Mesendoderm (in vitro differentiated cells): Measurements from ENCODE around the gene PKD1L1.

ENCODE experiments used
- DNase-seq: peaks from one replicate; pipeline ENCODE4 v3.0.0; 2013
- H2AK5ac ChIP-seq: 2 replicates; pipeline ENCODE4 v1.6.1; 2013; ENCODE audit warnings: low read length, inconsistent platforms
- H2BK120ac ChIP-seq: 2 replicates; pipeline ENCODE4 v1.6.1; 2013; ENCODE audit warnings: low read depth, mild to moderate bottlenecking, low read length, moderate library complexity, mixed read lengths
- H2BK15ac ChIP-seq: replicated peaks from 2 replicates; pipeline ENCODE4 v1.6.1; 2013; ENCODE audit warnings: low read depth, mild to moderate bottlenecking, moderate library complexity
- H2BK5ac ChIP-seq: 2 replicates; pipeline ENCODE4 v1.6.1; 2013; ENCODE audit warnings: low read length, inconsistent platforms
- H3K18ac ChIP-seq: 2 replicates; pipeline ENCODE4 v1.6.1; 2013; ENCODE audit warnings: mild to moderate bottlenecking, low read length, mixed read lengths
- H3K23ac ChIP-seq: one replicate; pipeline ENCODE4 v1.6.1; 2013; ENCODE audit warnings: low read length
- H3K27ac ChIP-seq: 2 replicates; pipeline ENCODE4 v1.5.1; 2013; ENCODE audit warnings: low read depth, mild to moderate bottlenecking, inconsistent platforms, low read length, moderate library complexity
- H3K27me3 ChIP-seq: 2 replicates; pipeline ENCODE4 v1.6.1; 2013; ENCODE audit warnings: low read length, control low read depth, mild to moderate bottlenecking, inconsistent platforms; ENCODE audit not compliant: insufficient read depth, poor library complexity
- H3K36me3 ChIP-seq: 2 replicates; pipeline ENCODE4 v1.6.1; 2013; ENCODE audit warnings: low read length, inconsistent platforms; ENCODE audit not compliant: control insufficient read depth, insufficient read depth
- H3K4ac ChIP-seq: one replicate; pipeline ENCODE4 v1.6.1; 2013; ENCODE audit warnings: low read depth, mild to moderate bottlenecking, low read length, moderate library complexity
- H3K4me1 ChIP-seq: 2 replicates; pipeline ENCODE4 v1.6.1; 2013; ENCODE audit warnings: low read depth, low read length, inconsistent platforms; ENCODE audit not compliant: control insufficient read depth
- H3K4me2 ChIP-seq: 2 replicates; pipeline ENCODE4 v1.6.1; 2013; ENCODE audit warnings: low read length
- H3K4me3 ChIP-seq: 2 replicates; pipeline ENCODE4 v1.5.1; 2013; ENCODE audit warnings: mild to moderate bottlenecking, low read length
- H3K56ac ChIP-seq: one replicate; pipeline ENCODE4 v1.6.1; 2013; ENCODE audit warnings: low read length
- H3K79me1 ChIP-seq: 2 replicates; pipeline ENCODE4 v1.6.1; 2013; ENCODE audit warnings: low read length, inconsistent platforms
- H3K79me2 ChIP-seq: 2 replicates; pipeline ENCODE4 v1.6.1; 2013; ENCODE audit warnings: mild to moderate bottlenecking, low read length; ENCODE audit not compliant: control insufficient read depth, insufficient read depth
- H3K9ac ChIP-seq: 2 replicates; pipeline ENCODE4 v1.6.1; 2013; ENCODE audit warnings: low read length, inconsistent platforms
- H4K5ac ChIP-seq: one replicate; pipeline ENCODE4 v1.6.1; 2013; ENCODE audit warnings: low read length
- H4K8ac ChIP-seq: one replicate; pipeline ENCODE4 v1.6.1; 2013; ENCODE audit warnings: low read depth, mild to moderate bottlenecking, control low read depth, low read length, moderate library complexity
- WGBS: extraction: QIAGEN DNeasy Blood & Tissue Kit; methylation state at CpG from one replicate; pipeline ENCODE4 v1.1.7; 2013; ENCODE audit warnings: low lambda C conversion rate, missing lambda C conversion rate; ENCODE audit not compliant: insufficient coverage; ENCODE audit errors: extremely low coverage; 5-methylcytosine and 5-hydroxymethylcytosine counted together

Gene PKD1L1

DNA sequence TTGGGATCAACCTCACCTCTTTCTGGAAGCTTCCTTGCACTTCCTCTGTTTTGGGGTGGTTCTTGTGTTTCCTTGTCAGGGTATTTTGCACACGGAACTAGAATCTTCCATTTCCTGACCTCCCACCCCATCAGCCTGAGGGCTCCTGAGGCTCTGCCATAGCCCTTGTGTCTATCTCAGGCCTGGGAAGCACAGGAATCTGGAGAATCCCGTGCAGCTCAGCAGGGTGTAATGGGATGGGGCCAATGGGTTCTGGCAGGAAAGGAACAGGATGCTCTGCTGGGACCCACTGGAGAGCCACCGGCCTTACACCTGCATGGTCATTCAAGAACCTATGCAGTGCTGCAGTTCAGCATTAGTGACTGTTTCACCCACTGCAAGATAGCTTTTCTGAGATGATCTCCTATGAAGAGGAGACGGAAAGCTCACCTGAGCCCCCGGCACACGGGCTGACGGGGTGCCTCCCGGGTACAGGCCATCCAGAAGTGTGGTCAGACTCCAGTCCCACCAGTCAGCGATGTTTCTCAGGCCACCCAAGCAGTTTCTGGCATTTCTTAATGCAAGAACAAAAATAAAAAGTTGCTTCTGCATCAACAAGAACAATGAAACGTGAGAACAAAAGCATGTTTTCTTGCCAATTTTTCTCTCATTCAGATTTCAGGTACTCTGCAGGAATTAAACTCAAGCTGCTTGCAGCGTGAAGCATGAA lies 133.2 kb downstream of the PKD1L1 start:
- Histone ChIP-seq H3K9ac (no peak overlapping the region), H3K4me1 (no peaks in the 10 kb centered on the region), H3K18ac (no peak overlapping the region), H3K4me3 (no peak overlapping the region), H3K23ac (no peak overlapping the region), H2BK120ac (no peak overlapping the region), H3K4ac (no peak overlapping the region), H4K5ac (no peak overlapping the region), H2AK5ac (no peak overlapping the region), H3K36me3 (no peaks in the 10 kb centered on the region), H3K56ac (no peak overlapping the region), H4K8ac (no peak overlapping the region), H3K79me2 (no peaks in the 10 kb centered on the region), H3K27ac (no peak overlapping the region), H3K4me2 (no peak overlapping the region), H2BK5ac (no peak overlapping the region), H3K79me1 (no peaks in the 10 kb centered on the region), H3K27me3 (no peaks in the 10 kb centered on the region), H2BK15ac (no peak overlapping the region)
- WGBS: no CpG with 5 or more reads among the region's 11 CpGs
- DNase-seq: peak; percentile 92

- no peak overlapping the region for H3K56ac ChIP-seq
- H3K4ac ChIP-seq: no peak overlapping the region
- no peak overlapping the region for H4K8ac ChIP-seq
- no peak overlapping the region for H3K4me2 ChIP-seq
- no peak overlapping the region for H3K23ac ChIP-seq
- H2BK15ac ChIP-seq: no peak overlapping the region
- H3K79me2 ChIP-seq: no peaks in the 10 kb centered on the region
- H3K79me1 ChIP-seq: no peaks in the 10 kb centered on the region
- no peak overlapping the region for H3K27ac ChIP-seq
- H2BK5ac ChIP-seq: no peak overlapping the region
- H3K9ac ChIP-seq: no peak overlapping the region
- no peak overlapping the region for H3K18ac ChIP-seq
- no peak overlapping the region for H3K4me3 ChIP-seq
- DNase-seq: no peak
- no peaks in the 10 kb centered on the region for H3K27me3 ChIP-seq
- no peak overlapping the region for H2AK5ac ChIP-seq
- H3K36me3 ChIP-seq: no peaks in the 10 kb centered on the region
- H3K4me1 ChIP-seq: no peaks in the 10 kb centered on the region
- H2BK120ac ChIP-seq: no peak overlapping the region
- no CpG with 5 or more reads among the region's 10 CpGs for WGBS
- no peak overlapping the region for H4K5ac ChIP-seq
Measured at GRCh38 chr7:47813620-47814260, 134.5 kb downstream of the PKD1L1 start.

DNA sequence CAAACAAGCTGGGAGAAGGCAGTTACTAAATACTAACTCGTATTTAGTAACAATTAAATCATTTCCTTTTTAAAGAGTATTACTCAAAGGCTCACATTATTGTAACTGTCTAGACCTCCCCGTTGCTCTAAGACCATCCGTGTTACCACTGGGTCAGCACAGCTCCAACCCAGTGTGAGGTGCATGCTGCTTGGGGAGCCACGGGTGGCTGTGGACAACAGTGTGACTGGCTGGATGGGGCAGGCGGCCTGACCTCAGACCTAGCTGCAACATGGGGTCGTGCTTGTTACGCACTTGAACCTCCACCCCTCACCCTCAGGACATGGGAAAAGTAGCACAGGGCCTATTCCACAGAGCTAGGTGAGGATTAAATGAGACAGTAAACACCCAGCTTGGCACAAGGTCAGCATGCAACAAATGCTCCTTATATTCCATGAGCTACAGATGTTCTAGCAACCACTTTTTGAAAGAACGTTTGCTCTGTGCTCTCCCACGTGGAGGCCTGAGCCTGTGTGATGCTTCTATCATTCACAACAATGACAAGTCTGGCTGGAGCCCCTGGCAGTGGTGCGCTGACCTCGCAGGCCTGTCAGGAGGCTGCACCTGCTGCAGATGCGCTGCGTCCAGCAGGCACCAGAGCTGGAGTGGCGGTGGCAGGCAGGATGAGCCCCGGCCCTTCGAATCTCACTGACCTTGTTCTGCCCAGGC lies 135.7 kb downstream of the PKD1L1 start:
- H3K79me2 ChIP-seq: no peaks in the 10 kb centered on the region
- no peak overlapping the region for H3K56ac ChIP-seq
- H3K27ac ChIP-seq: no peak overlapping the region
- H3K4me1 ChIP-seq: no peaks in the 10 kb centered on the region
- no peak overlapping the region for H3K4me3 ChIP-seq
- DNase-seq: no peak
- no peaks in the 10 kb centered on the region for H3K27me3 ChIP-seq
- no peak overlapping the region for H4K5ac ChIP-seq
- no peak overlapping the region for H3K18ac ChIP-seq
- no peak overlapping the region for H3K4ac ChIP-seq
- no CpG with 5 or more reads among the region's 16 CpGs for WGBS
- no peak overlapping the region for H3K23ac ChIP-seq
- H2AK5ac ChIP-seq: no peak overlapping the region
- no peaks in the 10 kb centered on the region for H3K36me3 ChIP-seq
- H4K8ac ChIP-seq: no peak overlapping the region
- no peaks in the 10 kb centered on the region for H3K79me1 ChIP-seq
- H3K4me2 ChIP-seq: no peak overlapping the region
- H3K9ac ChIP-seq: no peak overlapping the region
- no peak overlapping the region for H2BK15ac ChIP-seq
- H2BK5ac ChIP-seq: no peak overlapping the region
- no peak overlapping the region for H2BK120ac ChIP-seq

DNA sequence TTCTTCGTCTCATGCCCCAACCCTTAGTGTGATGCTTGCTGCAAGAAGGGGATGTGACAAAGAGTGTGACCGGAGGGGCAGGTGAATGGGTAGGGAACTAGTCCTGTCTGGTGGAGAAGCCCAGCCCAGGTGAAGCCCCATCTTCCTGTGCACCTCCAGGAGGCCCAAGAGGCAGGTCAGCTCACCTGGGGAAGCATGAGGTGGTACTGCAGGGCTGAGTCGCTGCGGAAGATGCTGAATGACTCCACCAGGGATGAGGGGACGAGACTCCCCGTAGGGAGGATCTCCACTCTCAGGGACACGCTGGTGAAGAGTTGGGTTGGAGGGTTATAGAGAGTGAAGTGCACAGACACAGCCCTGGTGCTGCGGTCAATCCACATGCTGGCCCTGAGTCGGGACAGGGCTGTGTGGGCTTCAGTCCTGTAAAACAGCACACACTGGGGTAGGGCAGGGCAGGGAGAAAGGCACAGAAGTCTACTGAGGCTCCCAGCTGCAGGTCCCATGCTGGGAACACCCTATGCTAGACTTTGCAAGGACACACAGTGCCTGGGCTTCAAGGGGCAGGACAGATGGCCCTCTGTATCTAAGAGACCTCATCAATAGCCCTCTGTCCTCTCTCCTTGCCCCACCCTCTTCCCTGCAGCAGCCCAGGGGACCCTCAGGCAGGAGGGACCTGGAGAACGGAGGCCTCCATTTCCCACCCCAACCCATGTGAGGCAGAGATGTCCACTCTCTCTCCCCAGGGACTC lies 136.5 kb downstream of the PKD1L1 start:
- H4K5ac ChIP-seq: no peak overlapping the region
- H3K36me3 ChIP-seq: no peaks in the 10 kb centered on the region
- no peak overlapping the region for H3K27ac ChIP-seq
- H3K4me3 ChIP-seq: no peak overlapping the region
- no peak overlapping the region for H2BK15ac ChIP-seq
- no peak overlapping the region for H2AK5ac ChIP-seq
- H3K9ac ChIP-seq: no peak overlapping the region
- no peak for DNase-seq
- H2BK120ac ChIP-seq: no peak overlapping the region
- no peak overlapping the region for H2BK5ac ChIP-seq
- H3K4ac ChIP-seq: no peak overlapping the region
- H3K23ac ChIP-seq: no peak overlapping the region
- no peak overlapping the region for H3K18ac ChIP-seq
- WGBS: no CpG with 5 or more reads among the region's 10 CpGs
- no peak overlapping the region for H4K8ac ChIP-seq
- H3K56ac ChIP-seq: no peak overlapping the region
- no peaks in the 10 kb centered on the region for H3K79me1 ChIP-seq
- no peaks in the 10 kb centered on the region for H3K27me3 ChIP-seq
- H3K4me2 ChIP-seq: no peak overlapping the region
- H3K4me1 ChIP-seq: no peaks in the 10 kb centered on the region
- H3K79me2 ChIP-seq: no peaks in the 10 kb centered on the region

DNA sequence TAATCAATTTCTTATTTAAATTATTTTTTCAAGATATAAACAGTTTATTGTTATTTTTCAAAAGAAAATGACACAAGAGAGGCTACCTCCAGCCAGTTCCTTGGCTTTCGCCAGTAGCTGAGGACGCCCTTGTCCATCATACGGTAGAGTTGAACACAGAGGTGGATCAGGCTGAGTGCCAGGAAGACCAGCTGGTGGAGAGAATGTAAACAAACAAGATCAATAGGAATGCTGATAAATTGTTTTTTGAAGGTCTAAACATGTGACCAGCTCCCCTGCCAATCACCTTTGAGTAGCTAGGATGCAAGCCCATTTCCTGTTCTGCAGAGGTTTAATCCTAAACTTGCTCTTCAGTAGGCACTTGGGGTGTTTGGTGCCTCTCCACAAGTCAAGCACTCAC lies 138.9 kb downstream of the PKD1L1 start:
- Histone ChIP-seq H2BK15ac (no peak overlapping the region), H2AK5ac (no peak overlapping the region), H2BK5ac (no peak overlapping the region), H3K4me2 (no peak overlapping the region), H2BK120ac (no peak overlapping the region), H4K5ac (no peak overlapping the region), H3K18ac (no peak overlapping the region), H3K27me3 (no peaks in the 10 kb centered on the region), H3K9ac (no peak overlapping the region), H3K4me1 (no peaks in the 10 kb centered on the region), H3K4ac (no peak overlapping the region), H4K8ac (no peak overlapping the region), H3K23ac (no peak overlapping the region), H3K36me3 (no peaks in the 10 kb centered on the region), H3K79me1 (no peaks in the 10 kb centered on the region), H3K79me2 (no peaks in the 10 kb centered on the region), H3K56ac (no peak overlapping the region), H3K4me3 (no peak overlapping the region), H3K27ac (no peak overlapping the region)
- no peak for DNase-seq
- WGBS: no CpG with 5 or more reads among the region's 3 CpGs
